K562 (cell line): Measurements from ENCODE around the gene CPT1A. TPM values are rescaled to one million over a fixed set of nuclear protein-coding genes. Genes with fewer than 3 reads are reported as not detected.

Experiments used
- ATAC-seq: fragments of 200-7000 bp; cut with Tn5 transposase; 3 replicates; pipeline ENCODE4 v1.9.1; 2020; ENCODE audit warnings: moderate library complexity
- BruUV-seq: library from RNA; stranded (reverse); fragments of 400-500 nt; replicated peaks from 2 replicates; lab custom pipeline; 2021; lab: Mats Ljungman, UMichigan
- CTCF ChIA-PET: fragments of 300-600 bp; formaldehyde crosslinking; extraction: SDS; loops from one replicate; lab custom pipeline; 2021; ENCODE audit warnings: low intra/inter-chr PET ratio; lab: Yijun Ruan, JAX
- POLR2A ChIA-PET: fragments of 300-600, 350-650 bp; sonication (Branson Sonifier 250); formaldehyde crosslinking; extraction: SDS; loops from one replicate; lab custom pipeline; 2021; ENCODE audit warnings: antibody characterized with exemption, inconsistent platforms; lab: Yijun Ruan, JAX
- DNase-seq, 4 experiments: peaks; one replicate each; pipeline versions ENCODE4 v3.0.0 to v3.0.0-alpha.2; 2011 to 2018; ENCODE audit warnings: low spot score in 3 of 4, mixed read lengths in 3 of 4; ENCODE audit errors: extremely low read depth in 1 of 4
- FAIRE-seq: peaks from 2 replicates; lab custom pipeline; 2011; peaks lifted over from hg19 to GRCh38; lab: Jason Lieb, UNC
- H2AFZ ChIP-seq: 2 replicates; pipeline ENCODE4 v1.6.0; 2011; ENCODE audit warnings: low read depth, low read length, control low read depth, inconsistent platforms
- H3K27ac ChIP-seq: fragments of 200-600 bp; 3 replicates; pipeline ENCODE4 v1.8.0; 2011; ENCODE audit warnings: low read depth, mild to moderate bottlenecking, control low read depth, inconsistent platforms, low read length, moderate library complexity, mixed read lengths; ENCODE audit errors: extremely low read depth
- H3K27me3 ChIP-seq, 2 experiments: fragments of 300-600 bp in 1 of 2; 2 replicates in 1 of 2; 3 replicates in 1 of 2; pipeline versions ENCODE4 v1.6.0 to v1.8.0; 2011; ENCODE audit warnings: inconsistent platforms in 2 of 2, low read length in 2 of 2, mild to moderate bottlenecking in 1 of 2, mixed read lengths in 1 of 2, moderate library complexity in 1 of 2; ENCODE audit not compliant: control insufficient read depth in 2 of 2, insufficient read depth in 2 of 2
- H3K36me3 ChIP-seq: fragments of 300-600 bp; 3 replicates; pipeline ENCODE4 v1.8.0; 2011; ENCODE audit warnings: mild to moderate bottlenecking, low read length, inconsistent platforms; ENCODE audit not compliant: control insufficient read depth, insufficient read depth
- H3K4me1 ChIP-seq, 2 experiments: fragments of 200-600 bp in 1 of 2; replicated peaks in 1 of 2; 2 replicates in 1 of 2; 3 replicates in 1 of 2; pipeline versions ENCODE4 v1.5.1 to v1.8.0; 2011; ENCODE audit warnings: inconsistent platforms in 2 of 2, low read length in 2 of 2, mild to moderate bottlenecking in 1 of 2, mixed read lengths in 1 of 2, moderate library complexity in 1 of 2; ENCODE audit not compliant: control insufficient read depth in 2 of 2, insufficient read depth in 2 of 2
- H3K4me2 ChIP-seq: 2 replicates; pipeline ENCODE4 v1.6.1; 2011; ENCODE audit warnings: low read length, control low read depth, inconsistent platforms, mixed read lengths; ENCODE audit not compliant: insufficient read depth
- H3K4me3 ChIP-seq: fragments of 200-600 bp; sonication (generic), shearing (Covaris generic); 2 replicates; pipeline ENCODE4 v1.5.1; 2016; ENCODE audit warnings: control low read depth, inconsistent platforms
- H3K79me2 ChIP-seq: fragments of 200-600 bp; 3 replicates; pipeline ENCODE4 v1.8.0; 2011; ENCODE audit warnings: low read length, inconsistent platforms; ENCODE audit not compliant: control insufficient read depth, insufficient read depth
- H3K9ac ChIP-seq, 2 experiments: 2 replicates each; pipeline versions ENCODE4 v1.6.0 to v1.6.1; 2011; ENCODE audit warnings: low read depth in 2 of 2, low read length in 2 of 2, control low read depth in 1 of 2, inconsistent platforms in 1 of 2, mild to moderate bottlenecking in 1 of 2, mixed read lengths in 1 of 2; ENCODE audit not compliant: insufficient read depth in 1 of 2
- H3K9me1 ChIP-seq: one replicate; pipeline ENCODE4 v1.6.0; 2011; ENCODE audit warnings: inconsistent platforms, mild to moderate bottlenecking, low read length, moderate library complexity; ENCODE audit not compliant: control insufficient read depth, insufficient read depth
- H3K9me3 ChIP-seq: replicated peaks from 2 replicates; pipeline ENCODE4 v1.5.1; 2011; ENCODE audit warnings: low read depth, low read length, inconsistent platforms; ENCODE audit not compliant: control insufficient read depth, insufficient read depth
- H4K20me1 ChIP-seq: replicated peaks from 2 replicates; pipeline ENCODE4 v1.6.1; 2011; ENCODE audit warnings: low read length, inconsistent platforms, mixed read lengths; ENCODE audit not compliant: control insufficient read depth, insufficient read depth
- CBX3 ChIP-seq, 2 experiments: IDR thresholded peaks; 1 replicate in 1 of 2; 2 replicates in 1 of 2; pipeline ENCODE4 v1.6.1; 2012; ENCODE audit warnings: inconsistent platforms in 2 of 2, low read length in 2 of 2, borderline replicate concordance in 1 of 2, control low read depth in 1 of 2
- COPS2 ChIP-seq: fragments of 450-650 bp; conservative IDR thresholded peaks from 2 replicates; pipeline ENCODE4 v1.6.1; 2016; ENCODE audit warnings: mild to moderate bottlenecking, moderate library complexity
- ELF1 ChIP-seq: fragments of 200-800 bp; sonication (Bioruptor generic); IDR thresholded peaks from 2 replicates; pipeline ENCODE4 v1.6.1; 2016; ENCODE audit warnings: missing genetic modification characterization, missing compliant biosample characterization
- GTF2A2 ChIP-seq: IDR thresholded peaks from 2 replicates; pipeline ENCODE4 v1.6.1; 2016; ENCODE audit warnings: mild to moderate bottlenecking, missing genetic modification characterization, missing compliant biosample characterization
- HNRNPUL1 ChIP-seq: fragments of 200-400 bp; formaldehyde crosslinking; IDR thresholded peaks from 2 replicates; pipeline ENCODE4 v1.6.1; 2017; ENCODE audit warnings: low read length
- KLF6 ChIP-seq: fragments of 250-450 bp; sonication (Bioruptor Pico); IDR thresholded peaks from 2 replicates; pipeline ENCODE4 v1.4.0; 2020; ENCODE audit warnings: mild to moderate bottlenecking, moderate library complexity, borderline replicate concordance
- MEF2A ChIP-seq: IDR thresholded peaks from 2 replicates; pipeline ENCODE4 v1.6.1; 2011; ENCODE audit warnings: low read depth, mild to moderate bottlenecking, low read length, moderate library complexity; ENCODE audit not compliant: control insufficient read depth
- POLR2AphosphoS2 ChIP-seq: IDR thresholded peaks from 2 replicates; pipeline ENCODE4 v1.6.1; 2012; ENCODE audit warnings: low read length, improper control_type of control experiment
- PTBP1 ChIP-seq: fragments of 200-400 bp; formaldehyde crosslinking; IDR thresholded peaks from 2 replicates; pipeline ENCODE4 v1.6.1; 2017; ENCODE audit warnings: low read depth, low read length
- STAG1 ChIP-seq: sonication (generic); formaldehyde crosslinking; IDR thresholded peaks from 2 replicates; pipeline ENCODE4 v1.5.0; 2020; ENCODE audit warnings: missing genetic modification reagents, borderline replicate concordance
- TAF1 ChIP-seq: IDR thresholded peaks from 2 replicates; pipeline ENCODE4 v1.6.1; 2011; ENCODE audit warnings: mild to moderate bottlenecking, low read length, moderate library complexity; ENCODE audit not compliant: insufficient read depth, control insufficient read depth, severe bottlenecking; ENCODE audit errors: extremely low read depth
- TCF7 ChIP-seq: sonication (generic); IDR thresholded peaks from 2 replicates; pipeline ENCODE4 v1.6.1; 2016; ENCODE audit warnings: antibody characterized with exemption, borderline replicate concordance
- TSC22D4 ChIP-seq: fragments of 450-650 bp; IDR thresholded peaks from 2 replicates; pipeline ENCODE4 v1.6.1; 2016; ENCODE audit warnings: missing genetic modification characterization, missing biosample characterization, control low read depth
- U2AF1 ChIP-seq: fragments of 200-400 bp; formaldehyde crosslinking; optimal IDR thresholded peaks from 2 replicates; pipeline ENCODE3; 2017; ENCODE audit warnings: mild to moderate bottlenecking, low read depth, low read length, moderate library complexity
- ZBED1 ChIP-seq: IDR thresholded peaks from 2 replicates; pipeline ENCODE4 v1.6.1; 2014
- ZNF124 ChIP-seq: sonication (generic); formaldehyde crosslinking; IDR thresholded peaks from 2 replicates; pipeline ENCODE4 v1.8.1; 2022; ENCODE audit warnings: missing genetic modification reagents
- ZNF134 ChIP-seq: fragments of 250-450 bp; sonication (Bioruptor Pico); conservative IDR thresholded peaks from 2 replicates; pipeline ENCODE4 v1.4.0; 2020
- ZNF316 ChIP-seq: fragments of 450-650 bp; IDR thresholded peaks from 2 replicates; pipeline ENCODE4 v1.6.1; 2016
- ZNF589 ChIP-seq: fragments of 200-800 bp; sonication (Bioruptor generic); IDR thresholded peaks from 2 replicates; pipeline ENCODE4 v1.6.1; 2016; ENCODE audit warnings: low read depth, missing genetic modification characterization, missing compliant biosample characterization
- WGBS: fragments of 100-300 bp; shearing (Covaris generic); methylation state at CpG from one replicate; pipeline ENCODE4 v1.1.6; 2016; ENCODE audit warnings: low coverage, mixed read lengths; ENCODE audit not compliant: insufficient coverage; ENCODE audit errors: missing lambda C conversion rate; 5-methylcytosine and 5-hydroxymethylcytosine counted together
- in situ Hi-C: fragments of 300-500 bp; cut with MboI; formaldehyde crosslinking; loops from 4 replicates; pipeline ENCODE4 v1.15.0; 2018; ENCODE audit warnings: inconsistent platforms, mixed read lengths
- intact Hi-C: fragments of 100-400 bp; cut with micrococcal nuclease; formaldehyde crosslinking; loops from 2 replicates; pipeline ENCODE4 v1.14.2; 2022
- polyA plus RNA-seq, 8 experiments: library from polyadenylated mRNA; depleted of rRNA in 4 of 8; stranded (reverse) in 5 of 8; unstranded in 3 of 8; fragments of >200 nt; fragmentation: Nextera tagmentation in 2 of 8; fragmentation: Illumina TruSeq in 1 of 8; extraction: Ambion mirVana in 2 of 8; extraction: Trizol in 1 of 8; gene quantifications; 2 replicates each; pipeline versions ENCODE4 v1.2.1 to v1.2.3, GENCODE V29; 2011 to 2014; ENCODE audit warnings: inconsistent platforms in 1 of 8, missing spikeins in 1 of 8
- total RNA-seq, 7 experiments: library from RNA; depleted of rRNA in 6 of 7; stranded (reverse); fragments of >200 nt in 6 of 7; fragmentation: Illumina TruSeq in 2 of 7; extraction: Trizol in 2 of 7; gene quantifications; 2 replicates each; pipeline versions ENCODE4 v1.2.1 to v1.2.3, GENCODE V29; 2011 to 2021; ENCODE audit warnings: low replicate concordance in 1 of 7

The CPT1A gene
- total and polyA plus RNA-seq, 9 of the 15 experiments (the other 6 are each of a cell fraction or from before 2014, with no cell fraction given) = 2.6 to 29.1 (median 12.3) TPM

GRCh38 chr11:68761801-68762200 lies 79.9 kb downstream of the CPT1A start:
- Histone ChIP-seq H3K36me3 (peaks cover 29% of the 10 kb centered on the region; the same call in 2 of the 3 replicates), H3K9me3 (no peaks in the 10 kb centered on the region), H3K4me3 (no peak overlapping the region), H3K79me2 (no peaks in the 10 kb centered on the region), H4K20me1 (no peaks in the 10 kb centered on the region), H3K9me1 (no peaks in the 10 kb centered on the region), H3K4me2 (no peak overlapping the region), H3K27me3 (no peaks in the 10 kb centered on the region), H3K4me1 (peaks cover 0 to 6% of the 10 kb centered on the region in 2 experiments; a peak in 2 of 5 replicates), H2AFZ (no peak overlapping the region), H3K27ac (no peak overlapping the region), H3K9ac (no peak overlapping the region)
- ATAC-seq (no peak), FAIRE-seq (no peak), DNase-seq (no peak)
- no TSS peak for BruUV-seq
- POLR2A ChIA-PET = no interaction called here
- 88% methylated on average over 7 of the region's 12 CpGs for WGBS
- TF ChIP-seq KLF6 (CRISPR knock-in tag) (no peak), COPS2 (no peak), CBX3 (IDR thresholded peaks at IDR 0.05; ENCODE audit: borderline replicate concordance in 1 of 2, low read length in 2 of 2) (no peak), GTF2A2 (tag) (no peak), STAG1 (CRISPR knock-in tag) (no peak), U2AF1 (no peak), ZNF316 (no peak), ZNF589 (CRISPR knock-in tag) (no peak), HNRNPUL1 (no peak), ELF1 (tag) (no peak), TAF1 (no peak), TSC22D4 (tag) (no peak), TCF7 (no peak), ZNF134 (CRISPR knock-in tag) (no peak), MEF2A (no peak), PTBP1 (no peak), POLR2AphosphoS2 (no peak), ZNF124 (CRISPR knock-in tag) (no peak), ZBED1 (no peak)
- CTCF ChIA-PET = no interaction called here
- in situ Hi-C loops (no loop called here), intact Hi-C loops (no loop called here)
